Stimulated activated CD4-positive, alpha-beta T cell treated with anti-CD3 and anti-CD28 coated beads, Interleukin-4, amount 100 ng/mL, for 4 hours (primary cell): ENCODE measurements around the gene UBE2D2.

ENCODE experiments used
- DNase-seq, 2 experiments: peaks; one replicate each; pipeline ENCODE4 v3.0.0-alpha.2; 2020

UBE2D2 gene

GRCh38 chr5:139636975-139637408, 75.9 kb downstream of the UBE2D2 start:
- DNase-seq: no peak

DNA sequence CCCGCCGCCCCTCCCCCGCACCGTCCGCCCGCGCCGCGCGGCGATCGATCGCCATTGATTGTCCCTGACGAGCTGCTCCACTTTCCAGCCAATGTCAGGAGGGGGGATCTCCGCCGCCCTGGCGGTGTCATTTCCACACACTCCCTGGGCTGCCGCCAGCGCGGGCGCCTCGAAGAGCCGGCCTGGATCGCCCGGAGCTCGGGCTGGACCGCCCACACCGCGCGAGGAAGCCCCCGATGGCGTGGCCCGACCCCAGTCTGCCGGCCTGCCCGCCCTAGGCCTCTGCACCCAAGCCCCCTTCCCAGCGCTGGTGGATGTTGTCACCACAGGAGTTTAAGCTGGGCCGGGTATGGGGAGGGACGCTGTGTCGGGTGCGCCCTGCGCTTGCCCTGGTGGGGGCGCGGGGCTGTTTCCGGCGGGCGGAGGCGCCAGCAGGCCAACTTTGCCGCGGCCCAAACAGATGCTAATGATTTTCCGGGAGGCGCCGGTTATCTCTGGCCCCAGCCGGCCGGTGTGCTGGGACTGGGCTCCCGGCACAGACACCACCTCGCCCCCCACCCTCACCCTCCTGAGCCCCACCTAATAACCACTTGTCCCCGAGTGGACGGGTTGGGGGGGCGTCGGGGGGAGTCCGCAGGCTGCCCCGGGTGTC, 76.4 kb downstream of the UBE2D2 start:
- peak in 1 of 2 experiments; percentile 31 for DNase-seq

DNA sequence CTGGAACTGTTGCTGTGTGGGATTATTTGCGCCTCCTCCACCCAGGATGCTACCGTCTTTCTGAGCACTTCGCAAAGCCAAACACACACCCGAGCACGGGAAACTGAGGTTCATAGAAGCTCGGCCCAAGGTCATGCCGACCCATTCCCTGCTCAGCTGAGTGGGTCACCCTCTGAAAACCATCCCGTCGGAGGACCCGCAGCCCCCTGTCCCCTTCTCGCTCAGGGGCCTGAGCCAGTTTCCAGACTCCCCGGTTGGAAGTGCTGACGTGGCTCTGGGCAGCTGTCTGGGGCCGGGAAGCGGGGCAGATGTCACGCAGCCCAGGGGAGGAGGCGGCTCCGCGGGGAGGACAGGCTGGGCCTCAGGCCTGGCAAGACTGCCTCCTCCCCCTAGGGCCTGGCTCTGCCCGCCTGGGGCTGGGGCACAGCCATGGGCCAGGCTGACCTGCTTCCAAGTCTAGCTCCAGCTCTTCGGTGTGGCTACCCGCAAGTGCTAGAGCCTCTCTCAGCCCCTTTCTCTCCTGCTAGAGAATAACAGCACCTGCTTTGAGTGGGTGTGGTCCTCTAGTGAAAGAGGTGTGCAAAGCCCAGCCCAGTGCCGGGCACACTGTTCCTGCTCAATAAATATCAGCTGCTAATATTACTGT, 77.1 kb downstream of the UBE2D2 start:
- no peak for DNase-seq

- no peak for DNase-seq
These were observed 77.8 kb downstream of the UBE2D2 start for GRCh38 chr5:139638736-139639618.

DNA sequence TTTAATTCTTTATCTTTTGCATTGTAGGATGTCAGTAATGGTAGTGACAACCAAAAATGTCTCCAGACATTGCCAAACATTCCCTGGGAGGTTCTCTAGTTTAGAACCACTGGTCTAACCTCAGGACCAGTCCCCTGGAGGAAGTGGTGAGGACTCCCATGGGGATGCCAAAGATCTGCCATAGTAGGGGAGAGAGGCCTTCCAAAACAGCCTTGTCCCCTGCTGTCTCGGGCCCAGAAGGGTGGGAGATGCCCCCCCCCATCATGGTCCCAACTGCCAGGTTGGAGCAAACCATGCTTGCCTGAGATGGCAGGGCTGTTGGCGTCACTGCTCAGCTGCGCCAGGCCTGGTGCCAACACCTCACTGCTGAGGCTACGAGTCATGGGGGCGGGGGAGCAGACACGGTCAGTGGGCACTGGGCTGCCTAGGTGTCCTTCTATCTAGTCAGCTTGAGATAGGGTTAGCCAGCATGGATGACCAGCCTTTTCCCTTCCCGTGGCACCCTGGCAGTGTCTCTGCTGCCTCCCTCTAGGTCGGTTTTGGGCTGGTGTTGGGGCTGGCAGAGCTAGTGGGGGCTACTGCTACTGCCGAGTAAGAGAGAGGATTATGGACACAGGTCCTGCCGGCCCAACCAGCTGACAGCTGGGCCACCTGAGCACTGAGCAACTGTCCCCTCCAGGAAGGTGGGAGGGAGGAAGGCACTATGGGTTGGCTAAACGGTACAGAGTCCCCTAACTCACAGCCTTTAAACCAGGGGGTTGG, 78.7 kb downstream of the UBE2D2 start:
- DNase-seq: no peak

DNA sequence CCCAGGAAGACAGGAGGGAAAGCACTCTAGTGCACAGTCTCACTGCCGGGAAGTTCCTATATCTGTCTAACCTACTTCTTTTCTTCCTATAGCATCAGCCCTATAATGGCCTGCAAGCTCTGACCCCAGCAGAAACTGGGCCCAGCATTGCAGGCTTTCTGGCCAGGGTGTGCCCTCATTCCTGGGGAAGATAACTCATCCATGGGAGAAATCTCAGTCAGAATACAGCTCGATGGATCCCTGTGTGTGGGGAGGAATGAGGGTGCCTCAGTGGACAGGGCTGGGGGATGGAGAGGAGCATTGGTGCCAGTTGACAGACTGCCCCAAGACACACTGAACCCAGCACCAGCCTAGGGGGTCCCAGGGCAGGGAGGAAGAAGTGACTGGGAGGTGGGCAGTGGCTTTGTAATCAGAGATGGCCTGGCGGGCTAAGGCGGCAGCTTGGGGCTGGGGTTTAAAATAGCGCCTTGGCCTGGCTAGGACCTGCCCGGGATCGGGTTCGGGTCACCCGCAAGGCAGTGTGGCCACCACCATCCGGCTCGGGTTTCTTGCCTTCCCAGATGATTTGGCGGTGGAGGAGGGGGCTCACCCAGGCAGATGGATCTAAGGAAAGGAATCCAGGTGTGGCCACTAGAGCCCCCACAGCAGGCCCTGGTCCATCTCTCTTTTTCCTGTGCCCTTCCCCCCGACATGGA, 79.4 kb downstream of the UBE2D2 start:
- DNase-seq: no peak

GRCh38 chr5:139641116-139642080, 80.3 kb downstream of the UBE2D2 start:
- no peak for DNase-seq

DNA sequence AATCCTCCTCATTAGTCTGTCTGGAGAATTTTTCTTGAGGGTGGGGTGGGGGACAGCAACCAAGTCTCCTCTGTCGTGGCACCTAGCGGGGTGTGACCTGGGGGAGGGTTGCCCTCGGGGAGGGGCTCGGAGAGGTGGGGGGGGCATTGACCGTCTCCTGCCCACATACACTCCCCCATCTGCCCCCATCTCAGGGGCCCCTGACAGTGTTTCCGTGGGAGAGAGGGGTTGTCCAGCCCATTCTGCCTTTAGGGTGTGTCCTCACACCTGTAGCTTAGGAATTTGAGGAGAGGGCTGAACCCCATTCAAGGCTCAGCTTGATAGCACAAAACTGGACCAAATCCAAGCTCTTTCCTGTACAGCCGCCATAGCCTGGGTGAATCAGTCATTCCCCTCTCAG, 81.1 kb downstream of the UBE2D2 start:
- no peak for DNase-seq

DNA sequence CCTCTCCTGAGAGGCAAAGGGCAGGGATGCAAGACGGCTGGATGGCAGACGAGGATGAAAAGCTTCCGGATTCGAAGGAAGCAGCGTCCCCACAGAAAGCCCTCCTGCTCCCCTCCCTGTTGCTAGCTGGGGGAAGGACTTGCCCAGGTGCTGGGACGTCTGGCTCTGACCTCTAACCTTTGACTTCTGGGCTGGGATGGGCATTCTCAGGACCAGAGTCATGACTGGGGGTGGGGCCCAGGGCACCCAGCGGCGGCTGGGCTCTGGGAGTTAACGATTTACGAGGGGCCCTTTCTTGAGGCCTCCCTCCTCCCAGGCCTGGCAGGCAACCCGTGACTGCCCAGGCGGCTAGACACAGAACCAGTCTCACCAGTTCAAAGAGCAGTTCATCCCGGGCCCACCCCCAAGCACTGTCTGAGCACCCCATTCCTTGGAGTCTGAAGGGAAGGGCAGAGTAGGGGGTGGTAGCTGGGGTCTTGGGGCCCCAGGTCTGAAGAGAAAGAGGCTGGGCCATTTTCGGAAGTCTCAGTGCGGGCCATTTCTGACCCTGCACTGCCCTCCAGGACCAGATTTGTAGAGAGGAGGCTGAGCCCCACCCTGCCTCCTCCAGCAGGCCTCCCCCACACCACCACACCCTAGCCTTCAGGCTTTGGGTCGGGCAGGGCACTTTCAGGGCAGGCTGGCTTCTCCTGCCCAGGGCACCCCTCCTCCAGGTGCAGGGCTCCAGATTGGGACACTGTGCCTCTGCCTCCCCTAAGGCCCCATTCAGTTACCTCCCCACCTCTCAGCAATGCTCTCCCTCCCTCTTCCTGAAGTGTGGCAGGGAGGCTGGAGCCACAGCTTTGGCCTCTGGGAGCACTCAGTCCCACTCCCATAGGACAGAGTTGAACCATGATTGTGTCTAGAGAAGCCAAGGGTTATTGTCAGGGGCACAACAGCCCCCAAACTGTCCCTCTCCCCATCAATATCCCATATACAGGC, 82.0 kb downstream of the UBE2D2 start:
- no peak for DNase-seq

GRCh38 chr5:139644001-139644456, 82.9 kb downstream of the UBE2D2 start:
- no peak for DNase-seq

DNA sequence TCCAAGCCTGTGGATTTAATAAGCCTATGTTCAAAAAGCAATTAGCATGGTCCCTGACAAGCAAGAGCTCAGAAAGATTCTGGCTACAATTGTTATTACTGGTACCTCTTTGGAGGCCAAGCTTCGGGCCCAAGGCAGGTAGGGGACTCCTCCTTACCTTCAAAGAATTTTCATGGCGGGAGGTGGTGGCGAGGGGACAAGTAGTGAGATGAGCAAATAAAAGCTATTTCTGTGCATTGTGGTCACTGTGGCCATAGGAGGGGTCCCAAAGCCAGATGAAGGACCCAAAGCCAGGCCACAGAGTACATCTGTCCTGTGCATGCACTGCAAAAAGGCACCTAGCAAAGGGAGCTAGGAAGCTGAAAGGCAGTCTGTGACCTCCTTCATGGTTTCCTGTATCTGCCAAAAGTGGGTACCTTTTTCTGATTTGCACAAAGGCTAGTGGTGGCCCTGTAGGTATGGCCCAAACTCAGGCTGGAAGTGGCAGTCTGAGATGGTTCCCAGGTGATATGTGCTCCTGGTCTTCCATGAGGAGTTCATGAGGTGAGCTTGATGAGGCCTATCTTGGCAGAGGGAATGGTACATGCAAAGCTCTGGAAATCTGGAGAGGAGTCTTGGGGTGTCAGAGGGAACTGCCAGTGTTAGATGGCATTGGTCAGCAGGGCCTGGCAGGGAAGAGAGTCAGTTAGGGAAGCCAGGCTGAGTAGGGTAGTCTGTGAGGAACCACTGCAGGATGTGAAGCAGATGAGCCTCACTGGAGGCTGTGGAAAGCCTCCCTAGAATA, 83.7 kb downstream of the UBE2D2 start:
- no peak for DNase-seq

GRCh38 chr5:139645430-139645871, 84.3 kb downstream of the UBE2D2 start:
- no peak for DNase-seq

DNA sequence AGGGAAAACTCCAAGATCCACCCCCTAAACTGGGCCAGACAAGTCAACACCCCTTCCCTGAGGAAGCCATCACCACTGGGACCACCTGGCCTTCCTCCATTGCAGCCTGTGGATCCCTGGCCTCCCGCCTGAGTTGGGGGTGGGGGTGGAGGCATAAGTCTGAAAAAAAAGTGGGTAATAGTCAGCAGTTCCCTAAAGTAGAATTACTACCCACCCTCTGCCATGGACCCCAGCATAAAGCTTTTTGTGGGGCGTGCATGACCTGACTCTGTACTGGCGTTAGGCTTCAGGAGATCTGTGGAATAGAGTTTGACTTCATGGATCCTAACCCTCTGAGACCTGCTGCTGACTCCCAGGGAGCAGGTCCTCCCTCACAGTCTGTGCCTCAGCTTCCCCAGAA, 85.0 kb downstream of the UBE2D2 start:
- DNase-seq: no peak

- no peak for DNase-seq
These were observed 85.9 kb downstream of the UBE2D2 start for GRCh38 chr5:139646912-139647505.

DNA sequence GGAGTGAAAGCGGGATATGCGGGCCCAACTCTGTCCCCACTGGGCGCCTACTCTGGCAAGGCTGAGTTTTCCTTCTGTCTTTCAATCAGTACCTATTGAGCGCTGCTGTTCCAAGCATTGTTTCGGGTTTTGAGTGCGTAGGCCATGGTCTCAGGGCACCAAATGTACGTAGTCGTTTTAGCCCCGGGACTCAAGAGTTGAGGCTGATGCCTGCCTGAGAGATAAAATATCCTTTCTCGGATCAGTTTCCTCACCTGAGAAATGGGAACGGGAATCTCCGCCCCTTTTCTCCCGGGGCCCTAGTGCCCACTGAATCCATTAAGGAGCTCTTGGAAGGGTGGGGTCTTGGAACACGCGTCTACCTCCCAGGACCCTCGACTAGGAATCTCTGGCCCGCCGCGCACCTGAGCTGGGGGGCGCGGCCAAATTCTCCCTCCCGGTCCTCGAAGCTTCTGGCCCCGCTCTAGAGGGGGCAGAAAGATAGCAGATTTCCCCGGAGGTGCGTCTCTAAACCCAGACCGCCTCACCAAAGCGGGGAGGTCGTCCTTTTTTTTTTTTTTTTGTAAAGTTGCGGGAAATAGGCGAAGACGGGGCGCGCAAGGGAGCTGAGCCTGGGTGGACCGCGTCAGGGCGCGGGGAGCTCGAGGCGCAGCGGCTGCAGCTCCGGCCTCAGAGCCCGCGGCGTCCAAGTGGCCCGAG, 86.5 kb downstream of the UBE2D2 start:
- no peak for DNase-seq

DNA sequence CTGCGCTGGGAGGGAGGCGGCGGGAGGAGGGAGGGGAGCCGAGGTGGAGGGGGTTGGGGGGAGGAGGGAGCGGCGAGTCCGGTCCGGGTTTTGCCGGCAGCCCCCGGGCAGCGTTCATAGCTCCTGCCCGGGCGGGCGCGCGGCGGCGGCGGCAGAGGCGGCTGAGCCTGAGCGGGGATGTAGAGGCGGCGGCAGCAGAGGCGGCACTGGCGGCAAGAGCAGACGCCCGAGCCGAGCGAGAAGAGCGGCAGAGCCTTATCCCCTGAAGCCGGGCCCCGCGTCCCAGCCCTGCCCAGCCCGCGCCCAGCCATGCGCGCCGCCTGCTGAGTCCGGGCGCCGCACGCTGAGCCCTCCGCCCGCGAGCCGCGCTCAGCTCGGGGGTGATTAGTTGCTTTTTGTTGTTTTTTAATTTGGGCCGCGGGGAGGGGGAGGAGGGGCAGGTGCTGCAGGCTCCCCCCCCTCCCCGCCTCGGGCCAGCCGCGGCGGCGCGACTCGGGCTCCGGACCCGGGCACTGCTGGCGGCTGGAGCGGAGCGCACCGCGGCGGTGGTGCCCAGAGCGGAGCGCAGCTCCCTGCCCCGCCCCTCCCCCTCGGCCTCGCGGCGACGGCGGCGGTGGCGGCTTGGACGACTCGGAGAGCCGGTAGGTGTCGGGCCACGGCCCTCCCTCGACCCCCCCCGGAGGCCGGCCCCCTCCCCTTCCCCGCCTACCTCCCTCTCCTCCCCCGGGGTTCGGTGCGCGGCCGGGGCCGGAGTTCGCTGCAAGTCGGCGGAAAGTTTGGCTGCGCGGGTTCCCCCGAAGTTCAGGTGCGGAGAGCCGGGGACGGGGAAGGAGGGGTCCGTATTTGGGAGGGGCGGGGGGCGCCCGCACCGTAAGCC, 87.3 kb downstream of the UBE2D2 start, which contains the start of gene CXXC5:
Gene CXXC5, plus strand, starts transcription at position 145 of the 877 bp plus-strand sequence. CDS start 32,175 bp downstream, outside the sequence.
- DNase-seq: peak; percentile 51 to 63
